ENCODE data around the gene LPCAT2.

DNA sequence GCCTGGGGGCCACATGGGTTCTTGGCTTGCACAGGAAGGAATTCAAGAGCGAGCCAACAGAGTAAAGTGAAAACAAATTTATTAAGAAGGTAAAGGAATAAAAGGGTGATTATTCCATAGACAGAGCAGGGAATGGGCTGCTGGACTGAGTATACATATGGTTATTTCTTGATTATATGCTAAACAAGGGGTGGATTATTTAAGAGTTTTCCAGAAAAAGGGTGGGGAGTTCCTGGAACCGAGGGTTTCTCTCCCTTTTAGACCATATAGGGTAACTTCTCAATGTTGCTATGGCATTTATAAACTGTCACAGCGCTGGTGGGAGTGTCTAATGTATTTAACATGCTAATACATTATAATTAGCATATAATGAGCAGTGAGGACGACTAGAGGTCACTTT lies 27.8 kb upstream of the LPCAT2 start:
- TF ChIP-seq, protein P1, sequence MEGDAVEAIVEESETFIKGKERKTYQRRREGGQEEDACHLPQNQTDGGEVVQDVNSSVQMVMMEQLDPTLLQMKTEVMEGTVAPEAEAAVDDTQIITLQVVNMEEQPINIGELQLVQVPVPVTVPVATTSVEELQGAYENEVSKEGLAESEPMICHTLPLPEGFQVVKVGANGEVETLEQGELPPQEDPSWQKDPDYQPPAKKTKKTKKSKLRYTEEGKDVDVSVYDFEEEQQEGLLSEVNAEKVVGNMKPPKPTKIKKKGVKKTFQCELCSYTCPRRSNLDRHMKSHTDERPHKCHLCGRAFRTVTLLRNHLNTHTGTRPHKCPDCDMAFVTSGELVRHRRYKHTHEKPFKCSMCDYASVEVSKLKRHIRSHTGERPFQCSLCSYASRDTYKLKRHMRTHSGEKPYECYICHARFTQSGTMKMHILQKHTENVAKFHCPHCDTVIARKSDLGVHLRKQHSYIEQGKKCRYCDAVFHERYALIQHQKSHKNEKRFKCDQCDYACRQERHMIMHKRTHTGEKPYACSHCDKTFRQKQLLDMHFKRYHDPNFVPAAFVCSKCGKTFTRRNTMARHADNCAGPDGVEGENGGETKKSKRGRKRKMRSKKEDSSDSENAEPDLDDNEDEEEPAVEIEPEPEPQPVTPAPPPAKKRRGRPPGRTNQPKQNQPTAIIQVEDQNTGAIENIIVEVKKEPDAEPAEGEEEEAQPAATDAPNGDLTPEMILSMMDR (IDR thresholded peaks at IDR 0.05), result no peak
- no peak for TF ChIP-seq POLR2A (IDR thresholded peaks at IDR 0.05)

Data from esophagus squamous epithelium (tissue), 4 donors.